Brain microvascular endothelial cell (primary cell): ENCODE results near the gene MYH9.

Experiments used
- DNase-seq: peaks from one replicate; pipeline ENCODE4 v3.0.0-alpha.2; 2020
- H3K27ac ChIP-seq: fragments of 250-450 bp; sonication (Bioruptor Pico); 2 replicates; pipeline ENCODE4 v1.5.1; 2020; ENCODE audit warnings: mild to moderate bottlenecking, moderate library complexity
- H3K27me3 ChIP-seq: fragments of 250-450 bp; sonication (Bioruptor Pico); replicated peaks from 2 replicates; pipeline ENCODE4 v1.5.1; 2020; ENCODE audit warnings: mild to moderate bottlenecking
- H3K36me3 ChIP-seq: fragments of 250-450 bp; sonication (Bioruptor Pico); replicated peaks from 2 replicates; pipeline ENCODE4 v1.5.1; 2020; ENCODE audit warnings: mild to moderate bottlenecking
- H3K4me3 ChIP-seq: 2 replicates; pipeline ENCODE4 v1.5.1; 2011; ENCODE audit warnings: low read depth, mild to moderate bottlenecking, control low read depth, low read length, moderate library complexity
- in situ Hi-C: cut with HindIII; loops from 2 replicates; pipeline ENCODE4 v1.10.0; 2017; ENCODE audit warnings: low sequenced_read_pairs, low pct_ligation_motif_present
- TF ChIP-seq, protein P1 (sequence below): IDR thresholded peaks from 2 replicates; pipeline ENCODE4 v1.5.1; 2011; ENCODE audit warnings: low read depth, mild to moderate bottlenecking, moderate library complexity, low read length, control low read depth, inconsistent platforms; ENCODE audit errors: missing control alignments

The MYH9 gene

GRCh38 chr22:36405671-36406538 is 18.1 kb upstream of the MYH9 start:
- no peak for DNase-seq
- TF ChIP-seq, protein P1, sequence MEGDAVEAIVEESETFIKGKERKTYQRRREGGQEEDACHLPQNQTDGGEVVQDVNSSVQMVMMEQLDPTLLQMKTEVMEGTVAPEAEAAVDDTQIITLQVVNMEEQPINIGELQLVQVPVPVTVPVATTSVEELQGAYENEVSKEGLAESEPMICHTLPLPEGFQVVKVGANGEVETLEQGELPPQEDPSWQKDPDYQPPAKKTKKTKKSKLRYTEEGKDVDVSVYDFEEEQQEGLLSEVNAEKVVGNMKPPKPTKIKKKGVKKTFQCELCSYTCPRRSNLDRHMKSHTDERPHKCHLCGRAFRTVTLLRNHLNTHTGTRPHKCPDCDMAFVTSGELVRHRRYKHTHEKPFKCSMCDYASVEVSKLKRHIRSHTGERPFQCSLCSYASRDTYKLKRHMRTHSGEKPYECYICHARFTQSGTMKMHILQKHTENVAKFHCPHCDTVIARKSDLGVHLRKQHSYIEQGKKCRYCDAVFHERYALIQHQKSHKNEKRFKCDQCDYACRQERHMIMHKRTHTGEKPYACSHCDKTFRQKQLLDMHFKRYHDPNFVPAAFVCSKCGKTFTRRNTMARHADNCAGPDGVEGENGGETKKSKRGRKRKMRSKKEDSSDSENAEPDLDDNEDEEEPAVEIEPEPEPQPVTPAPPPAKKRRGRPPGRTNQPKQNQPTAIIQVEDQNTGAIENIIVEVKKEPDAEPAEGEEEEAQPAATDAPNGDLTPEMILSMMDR, result no peak
- Histone ChIP-seq H3K27ac (no peak overlapping the region), H3K27me3 (no peaks in the 10 kb centered on the region), H3K36me3 (no peaks in the 10 kb centered on the region), H3K4me3 (no peak overlapping the region)
- in situ Hi-C loops, result no loop called here

GRCh38 chr22:36405221-36405661 is 17.5 kb upstream of the MYH9 start:
- H3K36me3 ChIP-seq, result no peaks in the 10 kb centered on the region
- in situ Hi-C loops, result no loop called here
- TF ChIP-seq, protein P1, result no peak
- DNase-seq, result no peak
- no peak overlapping the region for H3K4me3 ChIP-seq
- no peak overlapping the region for H3K27ac ChIP-seq
- no peaks in the 10 kb centered on the region for H3K27me3 ChIP-seq

DNA sequence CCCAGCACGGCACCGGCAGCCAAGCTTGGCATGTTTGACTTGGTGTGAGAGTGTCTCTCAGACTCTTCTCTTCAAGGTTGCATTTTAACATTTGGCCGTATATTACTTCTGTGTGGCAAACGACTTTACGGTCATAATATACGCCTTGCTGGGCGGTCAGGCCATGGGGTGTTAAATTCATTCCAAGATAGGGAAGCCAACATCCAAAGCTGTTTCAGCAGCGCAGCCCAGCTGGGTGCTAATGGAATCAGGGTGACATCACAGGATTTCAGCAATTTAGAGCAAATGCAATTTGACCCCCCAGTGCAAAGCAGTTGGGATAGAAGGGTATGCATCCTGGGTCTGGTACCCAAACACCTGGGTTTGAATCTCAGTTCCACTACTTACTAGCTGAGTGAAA is 16.7 kb upstream of the MYH9 start:
- no peak for DNase-seq
- TF ChIP-seq, protein P1, result no peak
- in situ Hi-C loops, result no loop called here
- Histone ChIP-seq H3K36me3 (no peaks in the 10 kb centered on the region), H3K4me3 (no peak overlapping the region), H3K27me3 (no peaks in the 10 kb centered on the region), H3K27ac (no peak overlapping the region)

DNA sequence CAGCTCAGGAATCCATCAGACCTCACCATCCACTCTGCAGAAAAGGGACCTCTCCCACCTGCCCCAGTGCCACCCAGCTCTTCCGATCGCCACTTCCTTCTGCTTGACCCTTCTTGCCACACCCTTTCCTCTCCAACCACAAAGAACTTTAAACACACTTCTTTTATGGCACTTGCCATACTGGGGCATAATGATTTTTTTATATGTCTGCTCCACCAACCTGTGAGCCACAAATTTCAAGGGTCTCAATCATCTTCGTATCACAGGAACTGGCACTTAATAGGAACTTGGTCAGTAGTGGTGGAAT is 11.7 kb upstream of the MYH9 start:
- H3K27ac ChIP-seq, result no peak overlapping the region
- TF ChIP-seq, protein P1, result no peak
- in situ Hi-C loops, result no loop called here

DNA sequence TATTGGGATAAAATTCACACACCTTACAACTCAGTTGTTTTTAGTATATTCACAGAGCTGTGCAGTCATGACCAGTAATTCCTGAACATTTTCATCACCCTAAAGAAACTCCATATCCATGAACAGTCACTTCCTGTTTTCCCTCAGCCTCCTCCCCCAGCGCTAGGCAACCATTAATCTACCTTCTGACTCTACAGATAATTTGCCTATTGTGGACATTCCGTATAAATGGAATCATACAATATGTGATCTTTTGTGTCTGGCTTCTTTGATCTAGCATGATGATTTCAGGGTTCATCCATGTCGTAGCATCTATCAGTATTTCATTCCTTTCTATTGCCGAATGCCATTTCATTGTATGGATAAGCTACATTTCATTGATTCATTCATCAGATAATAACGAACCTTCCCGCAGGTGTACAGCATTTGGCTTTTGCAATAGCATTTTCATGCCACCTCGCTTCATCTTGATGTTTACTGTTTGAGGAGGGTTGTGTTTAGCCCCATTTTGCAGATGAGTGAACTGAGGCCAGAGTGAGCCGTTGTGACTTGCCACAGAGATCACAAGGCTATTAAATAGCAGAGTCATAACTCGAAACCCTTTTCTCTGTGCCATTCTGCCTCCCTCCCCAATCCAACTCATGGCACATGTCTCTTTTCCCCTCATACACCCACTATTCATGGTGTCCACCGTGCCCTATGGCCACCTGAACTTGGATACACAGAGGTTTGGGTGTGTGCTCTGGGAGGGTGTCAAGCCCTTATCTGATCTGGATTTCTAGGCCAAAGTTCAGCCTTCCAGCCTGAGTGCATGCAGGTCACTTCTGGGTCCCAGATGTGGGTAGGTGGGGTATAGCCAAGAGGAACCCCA is 11.1 kb upstream of the MYH9 start:
- DNase-seq, result peak; percentile 84
- Histone ChIP-seq H3K27ac (peak overlapping the region; percentile 86), H3K4me3 (no peak overlapping the region), H3K36me3 (no peaks in the 10 kb centered on the region), H3K27me3 (no peaks in the 10 kb centered on the region)
- in situ Hi-C loops, result no loop called here
- TF ChIP-seq, protein P1, result no peak

More for the DNA sequence above, 11.7 kb upstream of the MYH9 start:
- no peak overlapping the region for H3K4me3 ChIP-seq
- H3K36me3 ChIP-seq, result no peaks in the 10 kb centered on the region
- no peaks in the 10 kb centered on the region for H3K27me3 ChIP-seq
- no peak for DNase-seq
